ENCODE results near the gene ZNHIT6. TPM values are rescaled to one million over a fixed set of nuclear protein-coding genes. Genes with fewer than 3 reads are reported as not detected.

The ZNHIT6 gene
- polyA plus RNA-seq, 1 donor (not counting 4 experiments of a cell fraction or from before 2014, with no cell fraction given): 20.9 TPM

- dilution Hi-C loops (cut with MboI; ENCODE audit: extremely low pct_ligation_motif_present, low sequenced_read_pairs): no loop called here
- Histone ChIP-seq H3K27me3 (ENCODE audit: control insufficient read depth, extremely low read depth, insufficient read depth, low read length) (no peaks in the 10 kb centered on the region), H3K9me1 (ENCODE audit: control insufficient read depth, extremely low read depth, insufficient read depth, low read length) (no peaks in the 10 kb centered on the region), H4K20me1 (ENCODE audit: control insufficient read depth, extremely low read depth, insufficient read depth, low read length) (no peaks in the 10 kb centered on the region), H3K4me3 (ENCODE audit: control insufficient read depth in 2 of 3, extremely low read depth in 1 of 3, insufficient read depth in 2 of 3, low read depth in 1 of 3, low read length in 3 of 3) (no peak overlapping the region), H3K4me2 (ENCODE audit: control insufficient read depth, extremely low read depth, insufficient read depth, low read depth, low read length) (no peak overlapping the region), H3K36me3 (ENCODE audit: control insufficient read depth in 2 of 2, extremely low read depth in 1 of 2, insufficient read depth in 2 of 2, low read length in 2 of 2) (peaks cover 5 to 7% of the 10 kb centered on the region in 2 experiments), H3K27ac (ENCODE audit: control insufficient read depth, insufficient read depth, low read length) (no peak overlapping the region), H3K9me3 (ENCODE audit: control insufficient read depth, low read depth, low read length) (no peaks in the 10 kb centered on the region), H3K79me2 (ENCODE audit: control insufficient read depth, insufficient read depth, low read length) (no peaks in the 10 kb centered on the region), H3K4me1 (ENCODE audit: control insufficient read depth, extremely low read depth, insufficient read depth, low read length) (peaks cover 6% of the 10 kb centered on the region), H3K9ac (ENCODE audit: control insufficient read depth, extremely low read depth, insufficient read depth, low read length) (no peak overlapping the region), H2AFZ (ENCODE audit: control insufficient read depth, low read length) (no peak overlapping the region)
- DNase-seq (ENCODE audit: low read depth, low spot score) (no peak), FAIRE-seq (no peak)
- TF ChIP-seq CTCF (optimal IDR thresholded peaks at IDR 0.05 in 1 of 3, IDR thresholded peaks at IDR 0.05 in 1 of 3, conservative IDR thresholded peaks at IDR 0.05 in 1 of 3; ENCODE audit: extremely low read depth in 1 of 3, insufficient read depth in 2 of 3, low read length in 3 of 3) (no peak), EZH2 (IDR thresholded peaks at IDR 0.05; ENCODE audit: low read length) (no peak)
These were observed 52.9 kb downstream of the ZNHIT6 start for GRCh38 chr1:85655315-85655714.

- Histone ChIP-seq H3K9me3 (ENCODE audit: control insufficient read depth, low read depth, low read length) (no peaks in the 10 kb centered on the region), H3K9me1 (ENCODE audit: control insufficient read depth, extremely low read depth, insufficient read depth, low read length) (no peaks in the 10 kb centered on the region), H3K4me3 (ENCODE audit: control insufficient read depth in 2 of 3, extremely low read depth in 1 of 3, insufficient read depth in 2 of 3, low read depth in 1 of 3, low read length in 3 of 3) (no peak overlapping the region), H3K36me3 (ENCODE audit: control insufficient read depth in 2 of 2, extremely low read depth in 1 of 2, insufficient read depth in 2 of 2, low read length in 2 of 2) (peaks cover 5 to 7% of the 10 kb centered on the region in 2 experiments), H3K4me1 (ENCODE audit: control insufficient read depth, extremely low read depth, insufficient read depth, low read length) (peaks cover 6% of the 10 kb centered on the region), H3K79me2 (ENCODE audit: control insufficient read depth, insufficient read depth, low read length) (no peaks in the 10 kb centered on the region), H3K4me2 (ENCODE audit: control insufficient read depth, extremely low read depth, insufficient read depth, low read depth, low read length) (no peak overlapping the region), H3K27ac (ENCODE audit: control insufficient read depth, insufficient read depth, low read length) (no peak overlapping the region), H4K20me1 (ENCODE audit: control insufficient read depth, extremely low read depth, insufficient read depth, low read length) (no peaks in the 10 kb centered on the region), H3K9ac (ENCODE audit: control insufficient read depth, extremely low read depth, insufficient read depth, low read length) (no peak overlapping the region), H2AFZ (ENCODE audit: control insufficient read depth, low read length) (no peak overlapping the region), H3K27me3 (ENCODE audit: control insufficient read depth, extremely low read depth, insufficient read depth, low read length) (no peaks in the 10 kb centered on the region)
- dilution Hi-C loops (cut with MboI; ENCODE audit: extremely low pct_ligation_motif_present, low sequenced_read_pairs): no loop called here
- TF ChIP-seq EZH2 (IDR thresholded peaks at IDR 0.05; ENCODE audit: low read length) (no peak), CTCF (optimal IDR thresholded peaks at IDR 0.05 in 1 of 3, IDR thresholded peaks at IDR 0.05 in 1 of 3, conservative IDR thresholded peaks at IDR 0.05 in 1 of 3; ENCODE audit: extremely low read depth in 1 of 3, insufficient read depth in 2 of 3, low read length in 3 of 3) (no peak)
- FAIRE-seq (peak; percentile 65), DNase-seq (ENCODE audit: low read depth, low spot score) (no peak)
These were observed 54.0 kb downstream of the ZNHIT6 start for GRCh38 chr1:85654066-85654782.
